GM12875 (cell line): ENCODE data around the gene EFR3B.
"Not testable (repeated sequence)": the region's sequence is repeated elsewhere in the genome, so short reads cannot be mapped to it uniquely, and the experiment has no call there.

Experiments used
- H3K4me3 ChIP-seq: one replicate; pipeline ENCODE4 v1.5.1; 2011; ENCODE audit warnings: low read depth, low read length, control low read depth
- CTCF ChIP-seq: IDR thresholded peaks from 2 replicates; pipeline ENCODE4 v1.5.1; 2011; ENCODE audit warnings: low read depth, mild to moderate bottlenecking, control low read depth, inconsistent platforms, low read length, moderate library complexity, borderline replicate concordance; ENCODE audit not compliant: insufficient read depth

EFR3B gene

GRCh38 chr2:25129901-25130520 lies 88.1 kb downstream of the EFR3B start:
- H3K4me3 ChIP-seq, result no peak overlapping the region
- no peak for TF ChIP-seq CTCF

- TF ChIP-seq CTCF, result no peak
- H3K4me3 ChIP-seq, result no peak overlapping the region
Observed at GRCh38 chr2:25131253-25131566, 89.3 kb downstream of the EFR3B start.

GRCh38 chr2:25131567-25132298 lies 89.9 kb downstream of the EFR3B start:
- TF ChIP-seq CTCF, result no peak
- no peak overlapping the region for H3K4me3 ChIP-seq

- H3K4me3 ChIP-seq, result no peak overlapping the region
- TF ChIP-seq CTCF, result no peak
Observed at GRCh38 chr2:25132299-25132635, 90.4 kb downstream of the EFR3B start.

- TF ChIP-seq CTCF, result no peak
Observed at GRCh38 chr2:25132693-25133092, 90.8 kb downstream of the EFR3B start.

GRCh38 chr2:25140535-25140934 lies 98.7 kb downstream of the EFR3B start:
- not testable (repeated sequence) for H3K4me3 ChIP-seq

More at GRCh38 chr2:25132693-25133092, 90.8 kb downstream of the EFR3B start:
- H3K4me3 ChIP-seq, result no peak overlapping the region

- H3K4me3 ChIP-seq, result no peak overlapping the region
- TF ChIP-seq CTCF, result no peak
Observed at GRCh38 chr2:25141120-25141519, 99.2 kb downstream of the EFR3B start.
